H1 (cell line): ENCODE measurements around the gene VIPAS39. TPM values are rescaled to one million over a fixed set of nuclear protein-coding genes. Genes with fewer than 3 reads are reported as not detected.
"Not testable (repeated sequence)": the region's sequence is repeated elsewhere in the genome, so short reads cannot be mapped to it uniquely, and the experiment has no call there.

Source experiments
- CTCF ChIA-PET: fragments of 300-600 bp; sonication (Branson Sonifier 250); formaldehyde crosslinking; loops from one replicate; lab custom pipeline; 2021; ENCODE audit not compliant: partially characterized antibody; lab: Charles Lee
- POLR2A ChIA-PET: fragments of 300-600 bp; sonication (Branson Sonifier 250); formaldehyde crosslinking; loops from one replicate; lab custom pipeline; 2021; ENCODE audit warnings: inconsistent platforms; ENCODE audit not compliant: partially characterized antibody; lab: Charles Lee
- DNase-seq, 2 experiments: peaks; one replicate each; pipeline versions ENCODE4 v3.0.0 to v3.0.0-alpha.2; 2010 to 2022; ENCODE audit warnings: low spot score in 2 of 2, low read depth in 1 of 2, mixed read lengths in 1 of 2
- FAIRE-seq: peaks from 2 replicates; lab custom pipeline; 2011; peaks lifted over from hg19 to GRCh38; lab: Jason Lieb, UNC
- H2AFZ ChIP-seq: 2 replicates; pipeline ENCODE4 v1.8.1; 2012; ENCODE audit warnings: low read length, inconsistent platforms
- H2AK5ac ChIP-seq: 2 replicates; pipeline ENCODE4 v1.6.1; 2013; ENCODE audit warnings: low read depth, low read length
- H2BK120ac ChIP-seq: replicated peaks from 2 replicates; pipeline ENCODE3; 2013; ENCODE audit warnings: low read depth, low read length, inconsistent platforms
- H2BK12ac ChIP-seq: 2 replicates; pipeline ENCODE4 v1.6.1; 2013; ENCODE audit warnings: low read depth, low read length
- H2BK15ac ChIP-seq: 2 replicates; pipeline ENCODE4 v1.6.1; 2013; ENCODE audit warnings: low read length
- H2BK20ac ChIP-seq: 2 replicates; pipeline ENCODE4 v1.6.1; 2013; ENCODE audit warnings: low read length
- H2BK5ac ChIP-seq: 2 replicates; pipeline ENCODE4 v1.6.1; 2013; ENCODE audit warnings: low read depth, low read length
- H3K14ac ChIP-seq: 2 replicates; pipeline ENCODE4 v1.6.1; 2013; ENCODE audit warnings: inconsistent platforms; ENCODE audit not compliant: insufficient read length
- H3K18ac ChIP-seq: 2 replicates; pipeline ENCODE4 v1.6.1; 2013; ENCODE audit warnings: low read length; ENCODE audit errors: extremely low read depth
- H3K23ac ChIP-seq: 2 replicates; pipeline ENCODE4 v1.6.1; 2013; ENCODE audit warnings: inconsistent platforms; ENCODE audit not compliant: insufficient read length
- H3K23me2 ChIP-seq: 2 replicates; pipeline ENCODE4 v1.6.1; 2013; ENCODE audit warnings: low read depth, low read length
- H3K27ac ChIP-seq: 2 replicates; pipeline ENCODE4 v1.6.1; 2011; ENCODE audit warnings: low read depth, low read length, inconsistent platforms
- H3K27me3 ChIP-seq, 4 experiments: replicated peaks in 1 of 4; 1 replicate in 1 of 4; 2 replicates in 3 of 4; pipeline versions ENCODE4 v1.6.1 to v1.8.1; 2011 to 2013; ENCODE audit warnings: low read length in 3 of 4, mild to moderate bottlenecking in 3 of 4, inconsistent platforms in 2 of 4, mixed read lengths in 2 of 4, moderate library complexity in 1 of 4; ENCODE audit not compliant: control insufficient read depth in 3 of 4, insufficient read depth in 3 of 4; ENCODE audit errors: extremely low read depth in 1 of 4
- H3K36me3 ChIP-seq, 4 experiments: 2 replicates each; pipeline versions ENCODE4 v1.6.1 to v1.8.1; 2011 to 2013; ENCODE audit warnings: mild to moderate bottlenecking in 4 of 4, low read length in 3 of 4, moderate library complexity in 2 of 4, control low read depth in 1 of 4, inconsistent platforms in 1 of 4; ENCODE audit not compliant: insufficient read depth in 4 of 4, control insufficient read depth in 2 of 4
- H3K4ac ChIP-seq: replicated peaks from 2 replicates; pipeline ENCODE3; 2013; ENCODE audit warnings: low read length, low read depth, mixed read lengths, inconsistent platforms; ENCODE audit not compliant: insufficient read length
- H3K4me1 ChIP-seq, 4 experiments: replicated peaks in 1 of 4; 1 replicate in 1 of 4; 2 replicates in 3 of 4; pipeline versions ENCODE4 v1.6.1 to v1.8.1; 2011 to 2013; ENCODE audit warnings: low read length in 3 of 4, inconsistent platforms in 2 of 4, mixed read lengths in 1 of 4; ENCODE audit not compliant: insufficient read depth in 4 of 4, control insufficient read depth in 3 of 4
- H3K4me2 ChIP-seq, 2 experiments: 2 replicates each; pipeline versions ENCODE4 v1.6.1 to v1.8.1; 2011 to 2013; ENCODE audit warnings: low read depth in 2 of 2, low read length in 2 of 2, control low read depth in 1 of 2, inconsistent platforms in 1 of 2, mild to moderate bottlenecking in 1 of 2; ENCODE audit not compliant: insufficient read depth in 1 of 2
- H3K4me3 ChIP-seq, 4 experiments: fragments of 200-600, 300-600 bp in 1 of 4; sonication (generic), shearing (Covaris generic), sonication (Bioruptor Twin) in 1 of 4; 2 replicates each; pipeline versions ENCODE4 v1.5.1 to v1.8.1; 2011 to 2016; ENCODE audit warnings: low read length in 4 of 4, low read depth in 3 of 4, control low read depth in 2 of 4, inconsistent platforms in 2 of 4, mild to moderate bottlenecking in 2 of 4, mixed read lengths in 1 of 4, moderate library complexity in 1 of 4; ENCODE audit not compliant: insufficient read depth in 2 of 4; ENCODE audit errors: extremely low read depth in 1 of 4
- H3K56ac ChIP-seq: replicated peaks from 2 replicates; pipeline ENCODE3; 2013; ENCODE audit warnings: low read depth, mild to moderate bottlenecking, mixed read lengths, low read length, inconsistent platforms; ENCODE audit not compliant: insufficient read length
- H3K79me1 ChIP-seq: 2 replicates; pipeline ENCODE4 v1.6.1; 2013; ENCODE audit warnings: low read depth, low read length, control low read depth
- H3K79me2 ChIP-seq, 2 experiments: 2 replicates each; pipeline versions ENCODE4 v1.6.1 to v1.8.1; 2012 to 2013; ENCODE audit warnings: low read length in 2 of 2, mild to moderate bottlenecking in 2 of 2, inconsistent platforms in 1 of 2; ENCODE audit not compliant: insufficient read depth in 2 of 2, control insufficient read depth in 1 of 2
- H3K9ac ChIP-seq, 4 experiments: replicated peaks in 1 of 4; 1 replicate in 1 of 4; 2 replicates in 3 of 4; pipeline versions ENCODE4 v1.6.1 to v1.8.1; 2011 to 2013; ENCODE audit warnings: low read depth in 3 of 4, low read length in 3 of 4, control low read depth in 2 of 4, mild to moderate bottlenecking in 2 of 4, moderate library complexity in 2 of 4, inconsistent platforms in 1 of 4; ENCODE audit errors: extremely low read depth in 1 of 4
- H3K9me3 ChIP-seq, 2 experiments: 2 replicates each; pipeline versions ENCODE4 v1.6.1 to v1.8.1; 2012 to 2013; ENCODE audit warnings: mild to moderate bottlenecking in 2 of 2, moderate library complexity in 2 of 2, control low read depth in 1 of 2, inconsistent platforms in 1 of 2, low read depth in 1 of 2, low read length in 1 of 2, mixed read lengths in 1 of 2; ENCODE audit not compliant: insufficient read depth in 2 of 2
- H4K20me1 ChIP-seq, 2 experiments: replicated peaks in 1 of 2; 2 replicates each; pipeline versions ENCODE3 to v1.8.1; 2011 to 2013; ENCODE audit warnings: inconsistent platforms in 2 of 2, low read length in 2 of 2, mild to moderate bottlenecking in 1 of 2; ENCODE audit not compliant: insufficient read depth in 2 of 2, control insufficient read depth in 1 of 2
- H4K5ac ChIP-seq: 2 replicates; pipeline ENCODE4 v1.6.1; 2013; ENCODE audit warnings: low read length, low read depth, mixed read lengths, inconsistent platforms; ENCODE audit not compliant: insufficient read length
- H4K8ac ChIP-seq: 2 replicates; pipeline ENCODE4 v1.8.0; 2013; ENCODE audit warnings: mild to moderate bottlenecking, moderate library complexity, low read length, inconsistent platforms; ENCODE audit not compliant: insufficient read depth; ENCODE audit errors: extremely low read depth
- H4K91ac ChIP-seq: replicated peaks from 2 replicates; pipeline ENCODE3; 2013; ENCODE audit warnings: low read length, mixed read lengths, inconsistent platforms; ENCODE audit not compliant: insufficient read length
- BACH1 ChIP-seq: IDR thresholded peaks from 2 replicates; pipeline ENCODE4 v1.6.1; 2012; ENCODE audit warnings: low read length, improper control_type of control experiment
- CTCF ChIP-seq, 3 experiments: IDR thresholded peaks; 1 replicate in 2 of 3; 2 replicates in 1 of 3; pipeline versions ENCODE4 v1.5.1 to v1.6.1; 2011; ENCODE audit warnings: low read length in 3 of 3, mild to moderate bottlenecking in 3 of 3, inconsistent platforms in 2 of 3, low read depth in 1 of 3, moderate library complexity in 1 of 3; ENCODE audit not compliant: insufficient read depth in 1 of 3; ENCODE audit errors: control extremely low read depth in 1 of 3
- POU5F1 ChIP-seq: IDR thresholded peaks from 2 replicates; pipeline ENCODE4 v1.6.1; 2011; ENCODE audit warnings: low read depth, mild to moderate bottlenecking, low read length, moderate library complexity
- RFX5 ChIP-seq: IDR thresholded peaks from 2 replicates; pipeline ENCODE4 v1.6.1; 2011; ENCODE audit warnings: low read depth, low read length, improper control_type of control experiment, borderline replicate concordance
- WGBS, 2 experiments: shearing (Covaris generic) in 1 of 2; methylation state at CpG; one replicate each; pipeline versions ENCODE4 v1.1.6 to v1.1.7; 2013 to 2015; ENCODE audit warnings: low lambda C conversion rate in 2 of 2, mixed read lengths in 2 of 2, inconsistent platforms in 1 of 2, low coverage in 1 of 2, missing lambda C conversion rate in 1 of 2; ENCODE audit not compliant: insufficient replicate concordance in 2 of 2, insufficient coverage in 1 of 2, insufficient read length in 1 of 2; ENCODE audit errors: extremely low coverage in 1 of 2, missing lambda C conversion rate in 1 of 2; 5-methylcytosine and 5-hydroxymethylcytosine counted together
- polyA plus RNA-seq, 7 experiments: library from polyadenylated mRNA; depleted of rRNA in 3 of 7; stranded (reverse) in 5 of 7; unstranded in 2 of 7; fragments of >200 nt in 5 of 7; fragments of 200-250 nt in 2 of 7; gene quantifications; 1 replicate in 5 of 7; 2 replicates in 1 of 7; 4 replicates in 1 of 7; pipeline versions ENCODE4 v1.2.1 to v1.2.3, GENCODE V29; 2011 to 2013; ENCODE audit warnings: missing spikeins in 2 of 7, mixed read lengths in 2 of 7
- total RNA-seq: library from RNA; stranded (reverse); fragmentation: NEBNext Ultra II Directional; extraction: Animal tissue kit (Norgen Biotek cat#: 25700); gene quantifications from 2 replicates; pipeline ENCODE4 v1.2.1, GENCODE V29; 2021

Gene VIPAS39
- total and polyA plus RNA-seq, 2 of the 8 experiments (the other 6 are each of a cell fraction or from before 2014, with no cell fraction given) = 19.6 to 20.6 TPM

DNA sequence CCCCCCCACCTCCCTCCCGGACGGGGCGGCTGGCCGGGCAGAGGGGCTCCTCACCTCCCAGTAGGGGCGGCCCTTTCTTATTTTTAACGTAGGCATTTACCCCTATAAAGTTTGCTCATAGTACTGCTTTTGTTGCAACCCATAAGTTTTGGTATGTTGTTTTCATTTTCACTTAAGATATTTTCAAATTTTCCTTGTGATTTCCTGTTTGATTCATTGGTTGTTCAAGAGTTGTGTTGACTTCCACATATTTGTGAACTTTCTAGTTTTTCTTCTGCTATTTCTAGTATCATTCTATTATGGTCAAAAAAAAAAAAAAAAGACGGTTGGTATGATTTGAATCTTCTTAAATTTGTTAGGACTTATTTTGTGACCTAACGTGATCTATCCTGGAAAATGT lies 40.6 kb downstream of the VIPAS39 start (continued):
- TF ChIP-seq POU5F1 = no peak
- no peak for TF ChIP-seq BACH1
- TF ChIP-seq CTCF (IDR thresholded peaks at IDR 0.05; ENCODE audit: control extremely low read depth in 1 of 3, insufficient read depth in 1 of 3, low read depth in 1 of 3, low read length in 3 of 3) = no peak
- no peak for TF ChIP-seq RFX5

GRCh38 chr14:77416098-77416497 lies 41.3 kb downstream of the VIPAS39 start:
- H3K36me3 ChIP-seq, H3K23me2 ChIP-seq, H4K20me1 ChIP-seq, H2BK15ac ChIP-seq, H2AK5ac ChIP-seq, H2BK12ac ChIP-seq, H3K9ac ChIP-seq, H3K14ac ChIP-seq, H4K5ac ChIP-seq, H2BK5ac ChIP-seq, H3K4me2 ChIP-seq, H3K18ac ChIP-seq, H4K91ac ChIP-seq, H3K79me1 ChIP-seq, H2BK120ac ChIP-seq, H3K23ac ChIP-seq, H3K4me3 ChIP-seq, H3K27ac ChIP-seq, H4K8ac ChIP-seq, CTCF ChIA-PET, DNase-seq, H3K56ac ChIP-seq, FAIRE-seq, H3K79me2 ChIP-seq, H3K4me1 ChIP-seq, H2BK20ac ChIP-seq, H3K27me3 ChIP-seq, H3K4ac ChIP-seq, H2AFZ ChIP-seq: not testable (repeated sequence)
- peaks cover 5 to 12% of the 10 kb centered on the region in 2 experiments; a peak in 3 of 4 replicates for H3K9me3 ChIP-seq
- 83% methylated on average over 1 of the region's 3 CpGs; no CpG with 5 or more reads in 1 of the 2 experiments for WGBS, 2 experiments
- POLR2A ChIA-PET = interaction anchor here (0.7 kb wide), 1 partner anchor 345 kb away, joined by 3 read pairs; no protein-coding TSS in a partner anchor
